C1 segment of cervical spinal cord (tissue), 14 donors: ENCODE results near the gene BHLHE23.

ENCODE experiments used
- DNase-seq, 14 donors: peaks; one replicate each; lab custom pipeline; 2025; lab: John Stamatoyannopoulos, UW

Gene BHLHE23

DNA sequence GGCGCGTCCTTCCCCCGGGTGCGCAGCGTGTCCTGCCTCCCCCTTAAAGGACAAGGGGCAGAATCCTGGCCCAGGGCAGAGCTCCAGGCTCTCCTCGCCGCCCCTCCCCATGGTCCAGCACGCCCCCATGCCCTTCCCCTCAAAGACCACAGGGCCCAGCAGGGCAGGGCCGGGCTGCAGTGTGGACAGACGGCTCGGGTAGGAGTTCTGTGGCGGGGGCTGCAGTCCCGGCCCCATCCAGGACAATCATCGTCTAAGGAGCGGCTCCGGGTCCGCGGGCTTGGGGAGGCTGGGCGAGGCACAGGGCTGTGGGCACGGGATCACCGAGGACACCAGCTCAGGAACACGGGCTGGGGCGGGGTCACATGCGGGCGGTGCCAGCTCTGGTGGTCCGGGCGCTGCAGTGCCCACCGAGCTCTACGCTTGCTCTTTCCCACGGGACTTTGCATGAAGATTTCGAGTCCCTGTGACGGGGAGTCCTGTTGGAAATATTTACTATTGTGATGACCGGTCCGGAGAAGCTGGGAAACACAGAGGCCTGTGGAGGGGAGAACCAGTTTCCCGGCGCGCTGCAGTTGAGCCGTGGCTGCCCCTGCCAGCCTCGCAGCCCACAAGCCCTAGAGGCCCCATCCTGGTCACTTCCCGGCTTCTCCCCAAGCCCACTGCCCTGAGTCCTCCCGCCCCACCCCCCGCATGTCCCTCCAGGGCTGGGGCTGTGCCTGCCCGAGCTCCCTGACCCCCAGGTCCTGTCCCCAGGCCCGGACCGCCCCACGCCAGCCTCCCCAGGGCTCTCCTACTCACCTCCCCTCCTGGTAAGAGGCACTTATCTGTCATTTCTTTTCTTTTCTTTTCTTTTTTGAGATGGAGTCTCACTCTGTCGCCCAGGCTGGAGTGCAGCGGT is 33.7 kb downstream of the BHLHE23 start:
- no peak for DNase-seq

GRCh38 chr20:62971950-62972844 is 34.6 kb downstream of the BHLHE23 start:
- DNase-seq: peak in 11 of 14 donors; percentile 20 to 82 (median 58)

GRCh38 chr20:62971211-62971949 is 35.4 kb downstream of the BHLHE23 start:
- no peak for DNase-seq

DNA sequence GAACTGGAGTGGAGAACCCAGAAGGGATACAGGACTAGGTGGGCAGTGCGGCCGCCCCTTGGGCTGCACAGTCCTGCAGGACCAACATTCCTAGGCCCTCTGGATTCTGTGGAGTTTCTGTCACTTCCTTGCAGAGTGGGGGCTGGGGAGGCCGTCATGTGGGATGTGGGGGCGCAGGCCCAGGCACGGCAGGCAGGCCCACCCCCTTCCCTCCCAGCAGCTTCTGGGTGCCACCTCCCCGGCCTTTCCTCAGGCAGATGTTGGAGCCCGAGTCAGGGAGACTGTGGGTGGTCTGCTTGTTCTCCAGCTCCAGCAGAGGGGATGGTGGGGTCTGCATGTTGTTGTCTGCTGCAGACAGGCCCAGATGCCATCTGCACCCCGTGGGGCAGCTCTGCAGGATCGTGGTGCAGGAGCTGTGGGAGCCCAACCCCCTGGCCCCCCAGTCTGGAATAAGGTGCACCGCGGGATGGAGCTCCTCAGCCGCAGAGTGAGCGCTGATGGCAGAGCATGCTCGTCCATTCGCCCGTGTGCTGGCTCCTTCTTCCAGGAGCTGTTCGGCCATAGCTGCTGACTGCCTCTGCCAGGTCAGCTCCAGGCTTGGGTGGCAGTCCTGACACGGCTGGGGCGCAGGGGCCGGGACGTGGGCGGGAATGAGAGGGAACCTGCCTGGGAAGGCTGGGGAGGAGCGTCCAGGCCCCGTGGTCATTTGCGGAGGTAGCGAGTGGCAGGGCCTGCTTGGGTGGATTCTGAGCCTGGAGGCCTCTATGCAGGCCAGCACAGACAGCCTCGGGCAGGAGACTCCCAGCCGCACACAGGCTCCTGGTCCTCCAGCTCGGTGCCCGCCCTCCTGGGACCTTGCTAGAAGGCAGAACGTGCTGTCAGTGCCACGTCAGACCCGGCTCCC is 36.2 kb downstream of the BHLHE23 start:
- no peak for DNase-seq

DNA sequence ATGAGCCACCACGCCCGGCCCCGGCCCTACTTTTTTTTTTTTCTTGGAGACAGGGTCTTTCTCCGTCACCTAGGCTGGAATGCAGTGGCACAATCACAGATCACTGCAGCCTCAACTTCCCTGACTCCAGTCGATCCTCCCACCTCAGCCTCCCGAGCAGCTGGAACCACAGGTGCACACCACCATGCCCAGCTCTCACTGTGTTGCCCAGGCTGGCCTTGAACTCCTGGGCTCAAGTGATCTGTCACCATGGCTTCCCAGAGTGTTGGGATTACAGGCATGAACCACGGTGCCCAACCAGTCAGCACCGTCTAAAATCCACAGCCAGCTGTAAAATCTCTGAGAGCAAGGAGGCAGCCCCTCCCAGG is 36.8 kb downstream of the BHLHE23 start:
- DNase-seq: no peak

DNA sequence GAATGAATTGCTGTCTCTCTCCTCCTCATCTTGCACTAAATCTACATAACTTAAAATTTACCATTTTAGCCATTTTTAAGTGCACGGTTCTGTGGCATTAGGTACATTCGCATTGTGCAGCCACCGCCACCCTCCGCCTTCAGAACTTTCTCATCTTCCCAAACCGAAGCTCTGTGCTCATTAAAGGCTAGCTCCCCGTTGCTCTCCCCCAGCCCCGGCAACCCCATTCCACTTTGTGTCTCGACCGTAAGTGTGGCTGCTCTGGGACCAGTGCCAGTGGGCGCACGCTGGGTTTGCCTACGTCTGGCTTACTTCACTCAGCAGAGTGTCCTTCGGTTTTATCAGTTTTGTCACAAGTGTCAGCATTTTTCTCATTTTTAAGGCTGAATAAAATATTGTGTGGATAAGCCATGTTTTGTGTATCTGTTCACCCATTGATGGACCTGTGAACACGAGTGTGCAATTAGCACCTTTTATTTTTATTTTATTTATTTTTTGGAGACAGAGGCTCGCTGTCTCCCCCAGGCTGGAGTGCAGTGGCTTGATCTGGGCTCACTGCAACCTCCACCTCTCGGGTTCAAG is 37.5 kb downstream of the BHLHE23 start:
- DNase-seq: no peak

DNA sequence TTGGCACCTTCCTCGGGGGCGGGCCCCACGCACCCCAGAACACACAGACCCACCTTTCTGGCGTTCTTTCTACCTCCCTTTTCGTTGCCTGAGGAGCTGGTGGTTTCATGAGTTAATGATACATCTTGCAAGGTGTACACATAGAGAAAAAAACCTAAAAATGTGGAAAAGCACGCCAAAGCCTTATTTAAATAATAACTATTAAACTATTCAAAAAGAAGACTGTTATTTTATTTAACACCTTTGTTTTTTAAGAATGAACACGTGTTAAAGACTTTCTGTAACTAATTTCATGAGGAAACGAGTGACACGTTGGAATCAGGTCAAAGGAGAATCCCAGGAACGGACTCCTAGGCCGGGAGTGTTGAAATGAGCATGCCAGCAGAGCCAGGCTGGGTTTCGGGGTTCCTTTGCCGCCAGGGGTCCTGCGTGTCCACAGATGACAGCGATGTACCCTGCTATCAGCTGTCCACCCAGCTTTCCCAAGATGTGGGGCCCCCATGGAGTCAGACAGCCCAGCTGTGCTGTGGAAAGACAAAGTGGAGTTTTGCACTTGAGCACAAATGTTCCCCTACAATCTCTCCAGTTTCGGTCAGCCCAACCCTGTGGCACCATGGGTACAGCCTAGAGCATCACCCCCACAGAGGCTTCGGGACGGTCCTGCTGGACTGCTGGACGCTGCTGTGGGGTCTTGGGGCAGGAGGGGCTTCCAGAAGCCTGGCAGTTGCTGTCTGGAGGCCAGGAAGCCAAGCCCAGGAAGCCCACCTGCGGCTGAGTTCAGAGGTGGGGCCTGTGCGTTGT is 38.2 kb downstream of the BHLHE23 start:
- DNase-seq: no peak

DNA sequence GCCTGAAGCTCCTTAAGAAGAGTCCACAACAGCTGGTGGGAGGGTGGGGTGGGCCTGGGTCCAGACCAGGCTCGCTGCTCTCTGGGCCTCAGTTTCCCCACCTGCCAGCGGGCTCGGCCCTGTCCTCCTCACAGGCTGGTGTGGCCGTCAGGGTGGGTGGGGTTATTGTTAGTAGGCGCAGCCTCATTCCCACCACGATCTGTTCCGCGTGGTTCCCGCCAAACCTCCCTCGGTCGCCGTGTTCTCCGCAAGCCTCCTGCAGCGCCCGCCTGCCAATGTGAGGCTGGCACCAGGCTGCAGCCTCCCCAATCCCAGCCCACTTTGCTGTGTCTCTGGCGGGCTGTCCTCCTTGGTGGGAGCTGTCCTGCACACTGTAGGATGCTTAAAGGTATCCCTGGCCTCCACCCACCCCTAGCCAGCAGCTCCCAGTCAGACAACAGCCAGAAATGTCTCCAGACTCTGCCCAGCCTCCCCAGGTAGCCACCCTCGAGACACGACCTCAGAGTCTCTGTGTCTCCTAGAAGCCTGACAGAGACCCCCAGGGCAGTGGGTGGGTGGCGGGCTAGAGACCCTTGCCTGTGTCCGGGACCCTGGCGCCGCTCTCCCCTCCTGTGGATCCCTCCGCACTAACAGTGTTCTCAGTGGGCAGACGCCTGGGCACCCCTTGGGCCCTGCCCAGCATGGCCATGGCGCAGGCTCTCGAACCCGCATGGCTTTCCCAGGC is 39.0 kb downstream of the BHLHE23 start:
- no peak for DNase-seq

GRCh38 chr20:62967149-62967501 is 39.6 kb downstream of the BHLHE23 start:
- DNase-seq: no peak

DNA sequence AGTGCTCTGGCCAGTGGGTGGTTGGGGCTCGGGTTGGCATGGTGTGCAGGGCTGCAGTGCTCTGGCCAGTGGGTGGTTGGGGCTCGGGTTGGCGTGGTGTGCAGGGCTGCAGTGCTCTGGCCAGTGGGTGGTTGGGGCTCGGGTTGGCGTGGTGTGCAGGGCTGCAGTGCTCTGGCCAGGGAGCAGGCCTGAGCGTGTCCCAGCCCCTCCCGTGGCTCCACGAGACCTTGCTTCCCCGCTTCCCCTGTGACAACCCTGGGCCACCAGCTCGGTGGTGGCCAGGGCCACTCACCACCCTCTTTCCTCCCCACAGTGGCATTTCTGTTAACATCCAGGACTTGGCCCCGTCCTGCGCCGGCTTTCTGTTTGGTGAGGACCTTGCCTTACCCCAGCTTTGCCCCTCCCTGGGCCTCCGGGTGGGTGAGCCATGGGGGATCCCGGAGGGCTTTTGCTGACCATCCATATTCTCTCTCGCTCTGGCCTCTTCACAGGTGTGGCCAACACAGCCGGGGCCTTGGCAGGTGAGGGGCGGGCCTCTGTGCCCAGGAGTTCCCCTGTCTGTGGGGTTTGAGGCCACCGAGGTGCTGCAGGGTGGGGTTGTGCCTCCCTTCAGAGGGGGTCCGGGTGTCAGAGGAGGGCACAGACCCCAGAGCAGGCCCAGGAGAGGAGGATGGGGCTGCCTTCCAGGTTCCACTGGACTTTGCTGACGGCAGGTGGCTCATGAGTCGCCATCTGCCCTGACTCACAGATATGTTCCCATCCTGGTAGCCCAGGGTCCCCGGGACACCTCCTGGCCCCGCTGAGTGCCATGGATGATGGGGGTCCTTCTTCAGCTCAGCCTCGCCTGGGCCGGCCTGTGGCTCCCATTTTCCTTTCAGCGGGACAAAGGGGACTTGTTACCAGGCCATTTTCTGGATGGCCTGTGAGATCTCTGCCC is 40.3 kb downstream of the BHLHE23 start:
- DNase-seq: no peak

DNA sequence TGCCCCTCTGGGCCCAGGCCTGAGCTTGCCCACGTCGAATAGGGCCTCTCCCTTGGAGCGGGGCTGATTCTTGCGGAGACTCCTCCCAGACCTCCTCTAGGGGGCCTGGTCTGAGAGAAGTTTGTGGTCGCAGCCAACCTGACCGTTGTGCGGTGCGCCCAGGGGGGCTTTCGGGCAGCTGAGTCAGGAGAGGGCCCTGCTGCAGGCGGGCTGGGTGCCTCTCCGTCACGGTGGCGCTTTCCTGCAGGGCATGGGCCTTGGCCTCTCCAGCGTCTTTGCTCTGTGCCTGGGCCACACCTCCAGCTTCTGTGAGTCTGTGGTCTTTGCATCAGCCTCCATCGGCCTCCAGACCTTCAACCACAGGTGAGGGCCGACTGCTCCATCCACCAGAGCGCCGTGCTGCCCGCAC is 41.4 kb downstream of the BHLHE23 start:
- no peak for DNase-seq

- DNase-seq: no peak
Measured at GRCh38 chr20:62964700-62965099, 42.1 kb downstream of the BHLHE23 start.

DNA sequence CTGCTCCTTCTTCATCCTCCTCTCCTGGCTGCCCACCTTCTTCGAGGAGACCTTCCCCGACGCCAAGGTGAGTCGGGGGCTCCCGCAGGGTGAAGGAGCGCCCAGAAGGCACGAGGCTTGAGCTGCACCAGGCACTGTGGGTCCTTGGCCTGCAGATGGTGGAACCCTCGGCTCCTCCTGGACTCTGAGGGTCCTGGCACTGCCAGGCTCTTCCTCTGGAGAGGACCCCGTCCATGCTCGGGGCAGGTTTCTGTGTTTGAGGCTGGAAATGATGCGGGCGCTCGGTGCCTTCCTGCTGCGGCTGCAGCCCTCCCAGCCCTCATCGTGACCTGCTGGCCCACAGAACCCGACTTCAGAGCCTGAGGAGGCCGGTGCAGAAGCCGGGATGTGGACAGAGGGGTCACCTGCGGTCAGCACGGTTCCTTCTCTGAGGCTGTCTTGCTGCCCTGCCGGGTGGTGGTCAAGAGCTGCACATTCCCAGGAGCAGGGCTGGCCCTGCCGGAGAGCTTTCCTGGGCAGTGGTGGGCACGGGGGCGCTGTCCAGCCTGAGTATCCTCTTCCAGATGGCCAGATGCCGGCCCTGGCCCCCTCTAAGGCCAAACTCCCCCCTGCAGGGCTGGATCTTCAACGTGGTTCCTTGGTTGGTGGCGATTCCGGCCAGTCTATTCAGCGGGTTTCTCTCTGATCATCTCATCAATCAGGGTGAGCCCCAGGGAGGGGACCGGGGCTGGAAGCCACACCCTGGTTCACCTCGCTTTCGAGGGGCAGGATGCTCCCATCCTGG is 43.0 kb downstream of the BHLHE23 start:
- no peak for DNase-seq

GRCh38 chr20:62962891-62963613 is 43.7 kb downstream of the BHLHE23 start:
- DNase-seq: no peak

- no peak for DNase-seq
Measured at GRCh38 chr20:62962221-62962879, 44.4 kb downstream of the BHLHE23 start.

DNA sequence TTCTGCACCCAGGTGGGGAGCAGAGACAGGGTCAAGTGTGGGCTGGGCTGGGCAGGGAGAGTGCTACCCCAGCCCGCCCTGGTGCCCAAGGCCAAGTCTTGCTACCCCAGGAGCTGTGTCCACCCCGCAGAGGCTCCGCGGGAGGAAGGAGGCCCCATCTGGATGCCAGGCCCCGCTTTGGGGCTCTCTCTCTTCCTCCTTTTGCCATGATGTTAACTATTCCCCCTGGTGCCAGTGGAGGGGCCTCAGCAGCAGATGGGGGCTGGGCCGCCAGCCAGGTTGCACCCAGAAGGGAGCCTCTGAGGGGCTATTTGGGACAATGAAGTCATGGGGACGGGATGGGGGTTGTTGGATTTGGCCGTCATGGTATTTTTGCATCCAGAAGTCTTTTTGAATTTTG is 45.0 kb downstream of the BHLHE23 start:
- DNase-seq: no peak
